Osteoblast (primary cell): ENCODE results near the gene TMEM14B. TPM values are rescaled to one million over a fixed set of nuclear protein-coding genes. Genes with fewer than 3 reads are reported as not detected.

Experiments used
- DNase-seq: peaks from one replicate; pipeline ENCODE4 v3.0.0; 2011; ENCODE audit warnings: low spot score, mixed read lengths; ENCODE audit not compliant: insufficient read length; ENCODE audit errors: missing footprints
- H2AFZ ChIP-seq: 2 replicates; pipeline ENCODE4 v1.6.0; 2011; ENCODE audit warnings: mild to moderate bottlenecking, low read length
- H3K27ac ChIP-seq: 2 replicates; pipeline ENCODE4 v1.5.1; 2011; ENCODE audit warnings: mild to moderate bottlenecking, low read depth, low read length, moderate library complexity
- H3K27me3 ChIP-seq: 2 replicates; pipeline ENCODE4 v1.6.0; 2012; ENCODE audit warnings: mild to moderate bottlenecking, control low read depth, inconsistent platforms, low read length, moderate library complexity; ENCODE audit not compliant: insufficient read depth
- H3K36me3 ChIP-seq: 2 replicates; pipeline ENCODE4 v1.5.1; 2011; ENCODE audit warnings: mild to moderate bottlenecking, low read length, control low read depth, moderate library complexity; ENCODE audit not compliant: insufficient read depth
- H3K4me1 ChIP-seq: 2 replicates; pipeline ENCODE4 v1.5.1; 2011; ENCODE audit warnings: mild to moderate bottlenecking, low read length, control low read depth, moderate library complexity; ENCODE audit not compliant: insufficient read depth
- H3K4me2 ChIP-seq: 2 replicates; pipeline ENCODE4 v1.6.0; 2011; ENCODE audit warnings: mild to moderate bottlenecking, low read length; ENCODE audit not compliant: insufficient read depth
- H3K4me3 ChIP-seq: fragments of 200-600 bp; sonication (generic); 3 replicates; pipeline ENCODE4 v1.5.1; 2012; ENCODE audit warnings: mild to moderate bottlenecking, low read length, inconsistent platforms; ENCODE audit not compliant: insufficient read depth
- H3K79me2 ChIP-seq: 2 replicates; pipeline ENCODE4 v1.6.0; 2012; ENCODE audit warnings: mild to moderate bottlenecking, low read length, control low read depth, inconsistent platforms; ENCODE audit not compliant: insufficient read depth
- H3K9me3 ChIP-seq: 2 replicates; pipeline ENCODE4 v1.5.1; 2011; ENCODE audit warnings: low read depth, low read length, control low read depth
- H4K20me1 ChIP-seq: 2 replicates; pipeline ENCODE4 v1.6.0; 2012; ENCODE audit warnings: mild to moderate bottlenecking, low read length, control low read depth; ENCODE audit not compliant: insufficient read depth
- total RNA-seq: library from RNA; depleted of rRNA; stranded (reverse); fragments of >200 nt; gene quantifications from 2 replicates; pipeline ENCODE4 v1.2.3, GENCODE V29; 2012
- TF ChIP-seq, protein P1 (sequence below): IDR thresholded peaks from 2 replicates; pipeline ENCODE4 v1.5.1; 2011; ENCODE audit warnings: mild to moderate bottlenecking, low read depth, low read length, moderate library complexity; ENCODE audit errors: extremely low read depth

Gene TMEM14B
- total RNA-seq, 1 donor: 64.1 TPM

GRCh38 chr6:10756085-10756484, 8.5 kb downstream of the TMEM14B start:
- H2AFZ ChIP-seq: no peak overlapping the region
- H3K27me3 ChIP-seq: no peaks in the 10 kb centered on the region
- H3K9me3 ChIP-seq: no peaks in the 10 kb centered on the region
- no peak overlapping the region for H3K27ac ChIP-seq
- no peak overlapping the region for H3K4me2 ChIP-seq
- no peak for DNase-seq
- H3K36me3 ChIP-seq: peaks cover 44% of the 10 kb centered on the region
- H3K4me1 ChIP-seq: peaks cover 19% of the 10 kb centered on the region
- peaks cover 8% of the 10 kb centered on the region for H4K20me1 ChIP-seq
- TF ChIP-seq, protein P1, sequence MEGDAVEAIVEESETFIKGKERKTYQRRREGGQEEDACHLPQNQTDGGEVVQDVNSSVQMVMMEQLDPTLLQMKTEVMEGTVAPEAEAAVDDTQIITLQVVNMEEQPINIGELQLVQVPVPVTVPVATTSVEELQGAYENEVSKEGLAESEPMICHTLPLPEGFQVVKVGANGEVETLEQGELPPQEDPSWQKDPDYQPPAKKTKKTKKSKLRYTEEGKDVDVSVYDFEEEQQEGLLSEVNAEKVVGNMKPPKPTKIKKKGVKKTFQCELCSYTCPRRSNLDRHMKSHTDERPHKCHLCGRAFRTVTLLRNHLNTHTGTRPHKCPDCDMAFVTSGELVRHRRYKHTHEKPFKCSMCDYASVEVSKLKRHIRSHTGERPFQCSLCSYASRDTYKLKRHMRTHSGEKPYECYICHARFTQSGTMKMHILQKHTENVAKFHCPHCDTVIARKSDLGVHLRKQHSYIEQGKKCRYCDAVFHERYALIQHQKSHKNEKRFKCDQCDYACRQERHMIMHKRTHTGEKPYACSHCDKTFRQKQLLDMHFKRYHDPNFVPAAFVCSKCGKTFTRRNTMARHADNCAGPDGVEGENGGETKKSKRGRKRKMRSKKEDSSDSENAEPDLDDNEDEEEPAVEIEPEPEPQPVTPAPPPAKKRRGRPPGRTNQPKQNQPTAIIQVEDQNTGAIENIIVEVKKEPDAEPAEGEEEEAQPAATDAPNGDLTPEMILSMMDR: no peak
- H3K79me2 ChIP-seq: peaks cover 35% of the 10 kb centered on the region
- no peak overlapping the region for H3K4me3 ChIP-seq

GRCh38 chr6:10759312-10759839, 11.8 kb downstream of the TMEM14B start:
- no peaks in the 10 kb centered on the region for H3K9me3 ChIP-seq
- DNase-seq: no peak
- H3K4me2 ChIP-seq: peak overlapping the region; percentile 19
- H3K27me3 ChIP-seq: no peaks in the 10 kb centered on the region
- peaks cover 21% of the 10 kb centered on the region for H3K4me1 ChIP-seq
- peaks cover 10% of the 10 kb centered on the region for H3K79me2 ChIP-seq
- H4K20me1 ChIP-seq: peaks cover 6% of the 10 kb centered on the region
- peak overlapping the region; percentile 64 for H3K27ac ChIP-seq
- TF ChIP-seq, protein P1: peak; percentile 61
- no peak overlapping the region for H3K4me3 ChIP-seq
- no peak overlapping the region for H2AFZ ChIP-seq
- peaks cover 26% of the 10 kb centered on the region for H3K36me3 ChIP-seq

GRCh38 chr6:10759884-10760329, 12.3 kb downstream of the TMEM14B start:
- no peak overlapping the region for H2AFZ ChIP-seq
- DNase-seq: no peak
- peak overlapping the region; percentile 64 for H3K27ac ChIP-seq
- H4K20me1 ChIP-seq: peaks cover under 1% of the 10 kb centered on the region
- no peaks in the 10 kb centered on the region for H3K27me3 ChIP-seq
- no peaks in the 10 kb centered on the region for H3K9me3 ChIP-seq
- TF ChIP-seq, protein P1: no peak
- H3K4me3 ChIP-seq: no peak overlapping the region
- H3K79me2 ChIP-seq: peaks cover 4% of the 10 kb centered on the region
- H3K4me1 ChIP-seq: peaks cover 21% of the 10 kb centered on the region
- peaks cover 21% of the 10 kb centered on the region for H3K36me3 ChIP-seq
- H3K4me2 ChIP-seq: peak overlapping the region; percentile 54

GRCh38 chr6:10763006-10763405, 15.4 kb downstream of the TMEM14B start:
- no peak for DNase-seq
- H3K27ac ChIP-seq: no peak overlapping the region
- peaks cover 4% of the 10 kb centered on the region for H3K36me3 ChIP-seq
- no peaks in the 10 kb centered on the region for H4K20me1 ChIP-seq
- no peaks in the 10 kb centered on the region for H3K79me2 ChIP-seq
- H3K4me2 ChIP-seq: no peak overlapping the region
- TF ChIP-seq, protein P1: no peak
- H3K9me3 ChIP-seq: no peaks in the 10 kb centered on the region
- no peak overlapping the region for H3K4me3 ChIP-seq
- no peak overlapping the region for H2AFZ ChIP-seq
- H3K27me3 ChIP-seq: no peaks in the 10 kb centered on the region
- peaks cover 21% of the 10 kb centered on the region for H3K4me1 ChIP-seq
